Chondrocyte (in vitro differentiated cells): ENCODE data around the gene INTS7. TPM values are rescaled to one million over a fixed set of nuclear protein-coding genes. Genes with fewer than 3 reads are reported as not detected.

Experiments used
- DNase-seq: peaks from one replicate; pipeline ENCODE4 v3.0.0; 2021; ENCODE audit warnings: mixed read lengths, low spot score
- H3K27ac Mint-ChIP-seq: one replicate; pipeline ENCODE4 v1.8.0; 2021; ENCODE audit warnings: mild to moderate bottlenecking, moderate library complexity, mixed read lengths; ENCODE audit not compliant: unreplicated experiment
- H3K27me3 Mint-ChIP-seq: 2 replicates; pipeline ENCODE4 v1.8.0; 2021; ENCODE audit warnings: low read depth, mixed read lengths
- H3K36me3 Mint-ChIP-seq: 2 replicates; pipeline ENCODE4 v1.8.0; 2021; ENCODE audit warnings: low read depth, mixed read lengths
- H3K4me1 Mint-ChIP-seq: 2 replicates; pipeline ENCODE4 v1.8.0; 2021; ENCODE audit warnings: low read depth, mild to moderate bottlenecking, mixed read lengths
- H3K4me3 Mint-ChIP-seq: one replicate; pipeline ENCODE4 v1.8.0; 2021; ENCODE audit warnings: mild to moderate bottlenecking, moderate library complexity, mixed read lengths; ENCODE audit not compliant: unreplicated experiment
- H3K9me3 Mint-ChIP-seq: 2 replicates; pipeline ENCODE4 v1.8.0; 2021; ENCODE audit warnings: low read depth, mixed read lengths
- CTCF ChIP-seq: fragments of 200-600 bp; sonication (generic); IDR thresholded peaks from 2 replicates; pipeline ENCODE4 v1.5.0; 2021; ENCODE audit warnings: antibody characterized with exemption, mild to moderate bottlenecking, moderate library complexity
- total RNA-seq: library from RNA; stranded (reverse); gene quantifications from 3 replicates; pipeline ENCODE4 v1.2.1, GENCODE V29; 2021

INTS7 gene
- total RNA-seq, 1 donor from 2014 or later, result 18.6 TPM

GRCh38 chr1:212010004-212010403 lies 25.4 kb downstream of the INTS7 start:
- no peak overlapping the region for H3K4me3 Mint-ChIP-seq
- H3K27ac Mint-ChIP-seq, result no peak overlapping the region
- peaks cover 4% of the 10 kb centered on the region for H3K36me3 Mint-ChIP-seq
- no peak for TF ChIP-seq CTCF
- DNase-seq, result no peak
- H3K27me3 Mint-ChIP-seq, result no peaks in the 10 kb centered on the region
- no peaks in the 10 kb centered on the region for H3K9me3 Mint-ChIP-seq
- H3K4me1 Mint-ChIP-seq, result peaks cover 19% of the 10 kb centered on the region

- Mint-ChIP-seq H3K36me3 (peaks cover 4% of the 10 kb centered on the region), H3K9me3 (no peaks in the 10 kb centered on the region), H3K4me1 (peaks cover 23% of the 10 kb centered on the region), H3K4me3 (no peak overlapping the region), H3K27ac (no peak overlapping the region), H3K27me3 (no peaks in the 10 kb centered on the region)
- no peak for TF ChIP-seq CTCF
- no peak for DNase-seq
These were observed 25.8 kb downstream of the INTS7 start for GRCh38 chr1:212009561-212009960.

GRCh38 chr1:212007886-212008285 lies 27.5 kb downstream of the INTS7 start:
- Mint-ChIP-seq H3K9me3 (no peaks in the 10 kb centered on the region), H3K4me1 (peaks cover 32% of the 10 kb centered on the region), H3K4me3 (no peak overlapping the region), H3K36me3 (peaks cover 4% of the 10 kb centered on the region), H3K27ac (no peak overlapping the region), H3K27me3 (no peaks in the 10 kb centered on the region)
- DNase-seq, result no peak
- no peak for TF ChIP-seq CTCF

- TF ChIP-seq CTCF, result no peak
- Mint-ChIP-seq H3K36me3 (peaks cover 4% of the 10 kb centered on the region), H3K9me3 (no peaks in the 10 kb centered on the region), H3K4me1 (peaks cover 38% of the 10 kb centered on the region), H3K4me3 (no peak overlapping the region), H3K27ac (no peak overlapping the region), H3K27me3 (no peaks in the 10 kb centered on the region)
- DNase-seq, result no peak
These were observed 28.2 kb downstream of the INTS7 start for GRCh38 chr1:212007178-212007577.

GRCh38 chr1:212004895-212005608 lies 30.3 kb downstream of the INTS7 start:
- Mint-ChIP-seq H3K4me1 (peaks cover 41% of the 10 kb centered on the region), H3K27me3 (no peaks in the 10 kb centered on the region), H3K4me3 (no peak overlapping the region), H3K36me3 (peaks cover 4% of the 10 kb centered on the region), H3K27ac (peak overlapping the region; percentile 83), H3K9me3 (no peaks in the 10 kb centered on the region)
- DNase-seq, result no peak
- no peak for TF ChIP-seq CTCF
